ENCODE data around the gene ULBP1.
A peak's percentile ranks its signal among the peaks of the same experiment; 100 is the strongest.
"Not testable (repeated sequence)": the region's sequence is repeated elsewhere in the genome, so short reads cannot be mapped to it uniquely, and the experiment has no call there.

Gene ULBP1, protein sequence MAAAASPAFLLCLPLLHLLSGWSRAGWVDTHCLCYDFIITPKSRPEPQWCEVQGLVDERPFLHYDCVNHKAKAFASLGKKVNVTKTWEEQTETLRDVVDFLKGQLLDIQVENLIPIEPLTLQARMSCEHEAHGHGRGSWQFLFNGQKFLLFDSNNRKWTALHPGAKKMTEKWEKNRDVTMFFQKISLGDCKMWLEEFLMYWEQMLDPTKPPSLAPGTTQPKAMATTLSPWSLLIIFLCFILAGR

DNA sequence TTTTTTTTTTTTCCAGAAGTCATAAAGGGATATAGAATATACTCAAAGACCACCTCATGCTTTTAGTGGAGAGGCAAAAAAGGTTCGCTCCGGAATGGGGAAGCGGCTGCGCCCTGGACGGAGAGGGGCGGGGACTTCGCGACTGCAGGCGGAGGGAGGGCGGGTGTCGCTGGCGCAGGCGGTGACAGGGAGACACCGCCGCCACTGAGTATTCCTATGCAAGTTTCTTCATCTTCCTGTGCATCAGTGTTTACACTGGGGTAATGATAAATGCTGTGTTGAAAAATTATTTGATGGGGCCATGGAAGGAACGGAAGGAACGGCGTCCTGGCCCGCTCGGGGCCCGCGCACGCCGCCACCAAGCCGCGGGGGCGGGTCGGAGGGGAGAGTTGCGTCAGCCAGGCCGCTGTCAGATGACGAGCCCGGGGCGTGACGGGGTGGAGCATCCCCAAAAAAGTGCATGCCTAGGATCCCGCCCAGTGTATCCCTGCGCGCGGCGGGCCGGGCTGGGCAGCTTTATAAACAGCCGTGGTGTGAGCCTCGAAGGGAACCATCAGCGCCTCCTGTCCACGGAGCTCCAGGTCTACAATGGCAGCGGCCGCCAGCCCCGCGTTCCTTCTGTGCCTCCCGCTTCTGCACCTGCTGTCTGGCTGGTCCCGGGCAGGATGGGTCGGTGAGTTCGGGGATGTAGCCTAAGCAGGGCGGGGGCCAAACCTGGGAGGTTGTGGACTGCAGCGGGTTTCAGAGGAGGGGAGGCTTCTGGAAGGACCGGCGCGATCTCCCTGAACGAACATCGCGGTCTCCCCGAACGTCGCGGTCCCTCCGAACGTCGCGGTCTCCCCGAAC, at the start of gene ULBP1:
ULBP1 (plus strand) TSS at position 482 of the 846 bp plus-strand sequence; CDS start at position 589, 107 bp downstream.
- DNase-seq = peak; percentile 94

DNA sequence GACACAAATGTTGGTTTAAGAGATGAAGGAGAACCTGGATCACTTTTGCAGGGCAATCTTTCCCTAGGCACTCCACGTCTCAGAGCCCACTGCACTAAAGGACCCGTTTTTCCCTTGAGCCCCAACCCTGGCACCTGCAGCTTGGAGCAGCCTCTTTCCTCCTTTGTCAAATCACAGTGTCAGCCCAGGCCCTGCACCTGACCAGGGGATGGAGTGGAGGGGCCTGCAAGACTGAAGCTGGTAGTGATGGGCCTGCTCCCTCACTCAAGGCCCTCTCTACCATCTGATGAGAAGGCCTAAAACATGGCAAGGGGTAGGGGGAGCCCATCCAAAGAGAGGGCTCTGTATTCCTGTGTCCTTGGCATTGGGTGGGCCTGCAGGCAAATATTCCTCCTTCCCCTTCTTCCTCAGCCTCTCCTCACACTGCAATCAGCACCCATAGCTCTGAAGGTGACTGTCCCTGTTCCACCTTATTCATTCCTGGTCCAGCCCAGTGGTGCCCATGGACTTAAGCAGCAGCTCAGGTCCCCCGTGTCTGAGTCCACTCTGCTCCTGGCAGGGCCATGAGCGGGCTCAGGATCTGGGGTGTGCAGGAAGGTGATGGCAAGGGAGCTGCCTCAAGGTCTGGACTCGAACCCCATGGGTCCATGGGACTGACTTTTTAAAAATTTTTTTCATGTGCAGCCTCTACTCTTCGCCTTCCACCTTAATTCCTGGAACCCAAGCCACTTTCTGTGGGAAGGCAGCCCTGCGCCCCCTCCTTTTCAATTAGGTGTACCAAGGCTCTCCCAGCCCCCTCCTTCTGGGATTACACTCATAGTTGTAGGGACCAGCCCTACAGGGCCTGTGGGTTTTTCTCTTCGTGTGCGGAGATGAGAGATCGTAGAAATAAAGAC, 47.5 kb upstream of the ULBP1 start:
- DNase-seq = no peak

DNA sequence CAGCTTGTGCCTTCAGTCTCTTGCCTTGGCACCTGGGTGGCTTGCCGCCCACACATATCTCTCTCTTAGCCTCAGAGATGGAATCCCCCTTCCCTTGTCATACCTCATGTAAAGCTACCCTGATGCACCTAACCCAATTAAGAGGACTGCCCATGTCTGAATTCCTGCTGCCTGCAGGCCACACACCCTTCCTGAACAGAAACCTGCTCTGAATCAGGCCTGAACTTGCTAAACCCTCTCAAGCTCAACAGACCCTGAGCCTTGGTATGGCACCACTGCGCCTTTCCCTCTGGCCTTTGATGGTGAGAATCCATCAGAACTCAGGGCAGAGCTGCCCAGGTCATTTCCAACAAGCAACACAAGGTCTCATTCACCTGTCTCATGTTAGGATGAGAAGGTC, 46.1 kb upstream of the ULBP1 start:
- DNase-seq = no peak

DNA sequence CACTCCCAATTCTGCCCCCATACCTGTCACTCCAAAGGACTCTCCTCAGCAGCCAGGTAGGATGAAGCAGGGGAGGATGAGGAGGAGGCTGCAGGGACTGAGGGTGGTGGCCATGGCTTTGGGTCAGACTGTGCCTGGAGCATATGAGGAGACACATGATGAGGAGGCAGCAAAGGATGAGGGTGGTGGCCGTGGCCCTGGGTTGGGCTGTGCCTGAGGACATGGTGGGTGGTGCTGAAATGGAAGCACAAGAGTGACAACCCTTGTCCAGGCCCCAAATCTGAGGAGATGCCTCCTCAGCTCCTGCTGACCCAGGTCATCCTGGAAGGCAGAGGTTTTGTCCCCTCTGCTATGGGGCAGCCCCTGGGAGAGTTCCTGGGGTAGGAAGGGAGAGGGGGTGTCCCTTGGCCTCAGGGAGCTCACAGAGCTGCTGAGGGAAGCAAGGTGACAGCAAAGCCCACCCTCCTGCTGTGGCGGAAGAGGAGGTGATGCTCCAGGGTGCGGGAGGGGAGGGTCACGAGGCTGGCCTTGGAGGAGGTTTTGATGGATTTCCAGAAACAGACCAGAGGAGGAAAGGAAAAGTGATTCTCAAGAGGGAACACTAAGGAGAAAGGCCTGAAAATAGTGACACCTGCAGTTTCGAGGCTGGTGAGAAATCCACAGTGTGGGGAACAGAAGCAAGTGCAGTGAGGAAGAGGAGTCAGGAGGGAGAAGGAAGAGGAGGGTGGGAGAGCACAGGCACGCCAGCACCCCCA, 45.4 kb upstream of the ULBP1 start:
- DNase-seq = no peak

DNA sequence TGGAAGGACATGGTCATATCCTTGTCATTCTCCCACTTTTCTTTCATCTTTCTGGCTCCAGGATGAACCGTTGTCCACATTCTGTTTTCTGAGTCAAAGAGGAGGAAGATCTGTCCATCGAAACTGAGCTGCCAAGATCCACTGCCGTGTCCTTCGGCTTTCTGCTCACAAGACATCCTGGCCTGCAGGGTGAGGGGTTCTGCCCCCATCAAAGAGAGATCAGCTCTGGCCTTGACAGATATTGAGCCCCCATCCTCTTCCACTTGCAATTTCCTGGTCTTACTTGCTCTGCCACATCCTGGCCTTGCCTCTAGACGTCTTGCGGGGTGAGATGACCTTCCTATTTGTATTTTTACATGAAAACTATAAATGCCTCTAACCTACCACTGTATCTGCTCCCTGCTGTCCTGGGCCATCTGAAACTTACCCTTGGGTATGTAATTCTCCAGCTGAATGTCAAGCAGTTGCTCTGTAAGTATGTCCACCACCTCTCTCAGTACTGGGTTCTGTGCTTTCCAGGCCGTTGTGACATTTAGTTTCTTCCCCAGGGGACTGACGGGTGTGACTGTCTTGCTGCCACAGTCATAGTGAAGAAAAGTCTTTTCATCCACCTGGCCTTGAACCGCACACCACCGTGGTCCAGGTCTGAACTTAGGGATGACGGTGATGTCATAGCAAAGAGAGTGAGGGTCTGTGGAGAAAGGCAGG, 44.5 kb upstream of the ULBP1 start:
- not testable (repeated sequence) for DNase-seq

DNA sequence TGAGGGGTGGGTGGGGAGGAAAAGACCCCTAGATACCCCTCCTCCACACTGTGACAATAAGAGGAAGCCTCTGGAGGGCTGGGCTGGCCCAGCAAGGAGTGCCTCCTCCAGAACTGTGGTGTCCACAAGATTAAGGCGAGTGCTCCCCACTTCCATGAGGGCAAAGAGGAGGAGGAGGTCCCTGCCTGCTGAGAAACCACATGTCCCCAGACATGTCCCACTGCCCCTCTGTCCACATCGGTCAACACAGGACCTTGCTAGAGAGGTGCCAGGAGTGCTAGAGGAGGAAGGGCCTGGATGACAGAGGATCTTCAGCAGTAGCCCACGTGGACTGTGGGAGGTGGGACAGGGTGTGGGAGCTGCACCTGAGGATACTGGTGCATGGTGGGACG, 43.9 kb upstream of the ULBP1 start:
- DNase-seq = no peak

DNA sequence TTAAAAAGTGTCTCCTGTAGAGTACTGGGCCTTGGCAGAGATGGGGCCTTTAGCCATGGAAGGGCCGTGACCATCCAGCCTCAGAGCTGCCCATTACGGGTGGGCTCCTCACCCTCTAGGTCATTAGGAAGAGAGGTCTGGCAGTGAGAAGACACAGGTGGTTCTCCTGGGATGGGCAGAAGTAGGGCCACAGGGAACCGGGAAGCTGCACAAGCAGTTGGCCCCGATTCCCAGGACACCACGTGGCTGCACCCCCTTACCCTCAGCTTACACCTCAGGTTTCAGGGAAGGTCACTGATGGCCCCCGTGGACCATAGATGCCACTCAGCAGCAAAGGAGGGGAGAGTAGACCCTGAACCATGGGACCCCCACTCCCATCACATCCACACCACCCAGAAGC, 42.4 kb upstream of the ULBP1 start:
- no peak for DNase-seq

DNA sequence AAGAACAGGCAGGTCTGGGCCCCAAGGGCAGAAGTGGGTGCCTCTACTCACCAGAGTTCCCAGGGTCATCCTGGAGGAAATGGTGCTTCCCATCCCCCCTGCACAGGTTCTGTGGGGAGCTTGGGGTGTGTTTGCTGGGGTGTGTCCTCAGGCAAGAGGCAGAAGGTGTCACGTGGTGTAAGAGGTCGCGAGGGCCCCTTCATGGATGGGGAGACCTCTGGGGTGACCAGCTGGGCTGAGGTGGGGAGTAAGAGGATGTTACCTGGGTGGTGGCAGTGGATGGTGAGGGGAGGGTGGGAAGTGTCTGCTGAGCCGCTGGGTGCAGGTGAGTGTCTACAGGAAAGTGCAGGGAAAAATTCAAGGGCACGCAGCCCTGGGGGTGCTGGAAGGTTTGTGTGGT, 41.7 kb upstream of the ULBP1 start:
- not testable (repeated sequence) for DNase-seq

DNA sequence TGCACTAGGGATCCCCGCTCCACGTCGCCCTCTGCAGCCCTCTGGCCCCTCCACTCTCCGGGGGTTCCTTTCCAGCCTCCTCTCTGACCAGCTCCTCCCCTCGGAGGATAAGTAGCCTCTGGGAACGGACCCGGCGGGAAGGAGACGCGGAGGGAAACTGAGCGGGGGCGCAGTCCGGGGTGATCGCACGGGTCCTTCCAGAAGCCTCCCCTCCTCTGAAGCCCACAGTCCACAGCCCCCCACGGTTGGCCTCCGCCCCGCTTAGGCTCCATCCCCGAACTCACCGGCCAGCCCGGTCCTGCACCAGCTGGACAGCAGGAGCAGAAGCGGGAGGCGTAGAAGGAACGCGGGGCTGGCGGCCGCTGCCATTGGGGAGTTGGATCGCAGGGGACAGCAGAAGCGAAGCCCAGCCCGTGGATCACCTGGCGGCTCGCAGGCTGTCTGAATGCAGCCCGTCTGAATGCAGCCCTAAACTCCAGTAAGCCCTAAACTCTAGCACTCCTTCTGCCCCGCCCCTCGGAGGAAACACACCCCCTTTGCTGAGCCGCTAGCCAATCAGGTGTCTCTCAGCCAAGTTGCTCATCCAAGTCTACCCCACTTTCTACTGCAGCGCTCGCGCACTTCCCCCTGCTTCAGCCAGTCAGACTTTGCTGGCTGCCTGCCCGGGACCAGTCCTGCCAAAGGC, 41.0 kb upstream of the ULBP1 start, which contains the start of gene RAET1G:
RAET1G (minus strand) TSS at position 480 of the 685 bp plus-strand sequence; CDS start at position 369, 111 bp downstream.
- DNase-seq = peak; percentile 96

DNA sequence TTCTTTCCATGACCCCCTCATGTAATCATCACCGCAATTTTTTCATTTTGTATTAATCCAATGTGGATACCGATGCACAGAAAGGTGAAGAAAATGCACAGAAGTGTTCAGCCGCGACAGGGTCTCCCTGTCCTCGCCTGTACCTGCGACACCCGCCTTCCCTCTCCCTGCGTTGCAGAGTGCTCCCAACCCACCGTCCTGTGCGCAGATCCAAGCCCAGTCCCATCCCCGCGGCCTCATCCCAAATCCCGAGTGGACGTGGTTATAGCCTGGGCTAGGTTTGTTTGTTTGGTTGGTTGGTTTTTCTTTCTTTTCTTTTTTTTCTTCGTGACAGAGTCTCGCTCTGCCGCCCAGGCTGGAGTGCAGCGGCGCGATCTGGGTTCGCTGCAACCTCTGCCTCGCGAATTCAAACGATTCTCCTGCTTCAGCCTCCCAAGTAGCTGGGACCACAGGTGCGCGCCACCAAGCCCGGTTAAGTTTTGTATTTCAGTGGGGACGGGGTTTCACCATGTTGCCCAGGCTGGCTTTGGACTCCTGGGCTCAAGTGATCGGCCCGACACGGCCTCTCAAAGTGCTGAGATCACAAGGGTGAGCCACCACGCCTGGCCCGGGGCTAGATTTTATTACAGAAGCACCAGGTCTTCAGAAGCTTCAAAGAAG, 40.3 kb upstream of the ULBP1 start:
- DNase-seq = no peak

DNA sequence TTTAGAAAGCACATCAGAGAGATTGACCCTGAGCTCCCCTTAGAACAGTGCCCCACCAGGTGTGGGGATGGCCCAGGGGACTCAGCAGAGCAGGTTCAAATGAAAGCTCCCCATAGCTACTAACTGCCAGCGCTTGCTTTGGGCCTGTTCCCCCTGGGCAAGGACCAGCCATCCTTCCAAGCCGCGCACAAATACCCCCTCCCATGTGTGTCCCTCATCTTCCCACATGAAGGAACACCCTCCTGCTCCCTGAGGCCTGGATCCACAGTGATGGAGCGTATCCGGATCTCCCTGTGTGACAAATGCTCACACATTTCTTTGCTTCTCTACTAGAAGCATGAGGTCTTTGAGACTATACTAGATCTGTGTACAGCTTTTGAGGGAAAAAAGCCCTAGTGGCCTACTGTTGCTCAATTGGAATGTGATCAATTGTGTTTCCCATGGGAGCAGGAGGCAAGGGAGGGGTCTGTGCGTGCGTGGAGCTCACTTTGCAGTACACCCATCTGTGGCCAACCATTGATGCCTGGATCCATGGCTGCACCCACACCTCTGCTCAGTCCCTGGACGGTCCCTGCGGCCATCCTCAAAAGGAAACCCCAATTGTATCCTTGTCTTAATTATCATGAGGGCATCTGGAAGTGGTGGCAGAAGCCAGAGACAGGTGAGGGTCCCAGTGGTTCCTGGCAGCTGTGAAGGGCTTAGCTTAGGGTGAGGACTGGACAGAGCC, 39.4 kb upstream of the ULBP1 start:
- DNase-seq = no peak

DNA sequence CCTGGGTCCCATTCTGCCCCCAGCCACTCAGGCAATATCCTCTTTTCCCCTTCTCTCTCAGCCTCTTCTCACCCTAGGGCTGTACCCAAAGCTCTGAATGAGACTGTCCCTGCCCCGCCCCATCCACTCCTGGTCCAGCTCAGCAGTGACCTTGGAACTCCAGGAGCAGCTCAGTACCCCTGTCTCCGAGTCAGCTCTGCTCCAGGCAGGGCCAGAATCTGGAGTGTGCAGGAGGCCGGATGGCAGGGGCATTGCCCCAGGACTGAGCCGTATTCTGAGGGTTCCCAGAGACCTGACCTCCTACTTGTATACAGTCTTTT, 38.9 kb upstream of the ULBP1 start:
- no peak for DNase-seq

DNA sequence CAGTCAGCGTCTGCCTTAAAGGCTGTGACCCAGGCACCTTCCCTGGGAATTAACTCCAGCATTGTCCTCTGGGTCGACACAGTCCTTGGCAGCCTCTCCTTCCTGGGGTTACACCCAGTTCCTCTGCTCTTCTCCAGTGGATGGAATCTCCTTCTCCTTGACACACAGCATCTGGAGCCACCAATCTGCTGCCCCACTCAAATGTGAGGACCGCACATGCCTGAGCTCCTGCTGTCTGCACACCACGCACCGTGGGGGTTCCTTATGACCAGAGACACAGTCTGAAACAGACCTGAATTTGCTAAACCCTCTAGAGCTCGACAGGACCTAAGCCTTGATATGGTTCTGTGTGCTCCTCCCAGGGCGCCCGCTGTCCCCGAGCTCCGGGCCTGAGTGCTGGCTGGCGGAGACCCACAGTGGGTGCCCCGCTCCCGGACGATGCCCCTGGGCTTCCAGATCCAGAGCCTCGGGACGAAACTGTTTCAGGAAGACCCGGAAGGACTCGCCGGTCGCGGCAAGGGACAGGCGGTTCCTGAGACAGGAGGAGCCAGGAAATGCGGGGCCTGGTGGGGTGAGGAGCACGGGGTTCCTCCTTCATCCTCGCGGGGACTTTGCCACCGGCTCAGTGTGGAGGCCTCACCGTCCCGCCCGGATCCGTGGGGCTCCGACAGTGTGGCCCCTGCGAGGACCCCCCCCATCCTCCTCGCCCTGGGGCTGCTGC, 38.3 kb upstream of the ULBP1 start:
- DNase-seq = peak; percentile 26

DNA sequence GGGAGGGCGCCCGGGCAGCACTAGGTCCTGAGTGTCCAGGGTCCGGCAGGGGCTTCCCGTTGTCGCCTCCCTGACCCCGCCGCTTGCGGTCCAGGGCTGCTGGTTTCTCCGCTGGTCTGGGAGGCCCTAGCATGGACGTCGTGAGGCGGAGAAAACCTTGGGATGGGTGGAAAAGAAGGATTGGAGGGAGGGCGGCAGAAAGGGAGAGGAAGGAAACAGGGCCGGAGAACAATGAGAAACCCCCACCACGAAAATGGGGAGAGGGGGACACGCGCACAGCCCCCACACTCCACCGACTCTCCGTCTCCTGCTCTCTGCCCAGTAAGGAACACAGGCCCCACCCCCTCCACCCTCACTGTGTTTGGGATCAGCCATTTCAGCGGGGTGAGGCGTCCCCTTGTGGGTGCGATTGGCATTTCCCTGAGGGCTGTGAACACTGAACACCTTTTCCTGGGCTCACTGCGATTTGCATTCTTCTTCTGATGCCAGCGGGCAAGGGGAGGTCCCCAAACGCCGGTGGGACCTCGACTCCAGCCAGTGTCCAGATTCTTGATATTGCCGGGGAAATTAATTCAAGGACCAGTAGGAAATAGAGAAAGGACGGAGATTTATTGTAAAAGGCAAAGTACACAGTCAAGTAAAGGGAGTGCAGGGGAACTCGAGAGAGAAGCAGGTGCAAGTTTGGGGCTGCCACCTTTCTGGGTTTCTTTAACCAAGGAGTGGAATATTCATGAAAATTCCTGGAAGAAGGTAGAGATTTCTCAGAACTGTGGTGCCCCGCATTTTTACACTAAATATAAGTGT, 37.6 kb upstream of the ULBP1 start:
- DNase-seq = peak; percentile 80

DNA sequence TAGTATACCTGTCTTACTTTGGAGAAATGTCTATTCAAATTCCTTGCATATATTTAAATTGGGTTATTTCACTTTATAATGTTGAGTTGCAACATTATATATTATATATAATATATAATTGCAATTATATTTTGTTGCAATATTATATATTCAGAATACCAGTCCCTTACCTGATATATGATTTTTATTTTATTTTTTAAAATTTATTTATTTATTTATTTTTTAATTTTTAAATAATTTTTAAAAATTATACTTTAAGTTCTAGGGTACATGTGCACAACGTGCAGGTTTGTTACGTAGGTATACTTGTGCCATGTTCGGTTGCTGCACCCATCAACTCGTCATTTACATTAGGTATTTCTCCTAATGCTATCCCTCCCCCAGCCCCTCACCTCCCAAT, 36.7 kb upstream of the ULBP1 start:
- not testable (repeated sequence) for DNase-seq

DNA sequence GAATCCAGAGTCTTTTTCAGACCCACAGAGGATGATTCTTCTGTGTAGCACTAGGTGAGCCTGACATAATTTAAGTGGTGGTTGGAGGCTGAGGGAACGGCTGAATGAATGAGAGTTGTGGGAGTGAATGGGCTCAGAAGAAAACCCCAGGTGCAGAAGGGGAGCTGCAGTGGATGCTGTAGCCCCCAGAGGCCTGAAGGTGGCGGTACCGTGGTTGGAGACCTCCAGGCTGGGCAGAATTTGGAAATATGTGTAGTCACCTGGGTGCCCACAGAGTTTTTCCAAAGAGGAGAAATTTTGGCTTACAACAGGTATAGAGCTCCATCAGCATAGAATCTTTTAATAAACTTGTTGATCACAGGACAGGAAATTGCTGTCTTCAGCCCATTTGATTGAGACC, 34.3 kb upstream of the ULBP1 start:
- DNase-seq = no peak

DNA sequence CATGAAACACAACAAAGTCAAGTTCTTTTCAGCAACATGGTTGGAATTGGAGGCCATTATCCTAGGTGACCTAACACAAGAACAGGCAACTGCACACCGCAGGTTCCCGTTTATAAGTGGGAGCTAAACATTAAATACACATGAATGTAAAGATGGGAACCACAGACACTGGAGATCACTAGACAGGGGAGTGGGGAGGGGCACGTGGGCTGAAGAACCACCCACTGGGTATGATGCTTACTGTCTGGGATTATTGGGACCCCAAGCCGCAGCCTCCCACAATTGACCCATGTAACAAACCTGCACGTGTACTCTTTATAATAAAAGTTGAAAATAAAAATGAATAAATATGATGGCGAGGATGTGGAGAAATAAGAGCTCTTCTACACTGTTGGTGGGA, 32.2 kb upstream of the ULBP1 start:
- no peak for DNase-seq

DNA sequence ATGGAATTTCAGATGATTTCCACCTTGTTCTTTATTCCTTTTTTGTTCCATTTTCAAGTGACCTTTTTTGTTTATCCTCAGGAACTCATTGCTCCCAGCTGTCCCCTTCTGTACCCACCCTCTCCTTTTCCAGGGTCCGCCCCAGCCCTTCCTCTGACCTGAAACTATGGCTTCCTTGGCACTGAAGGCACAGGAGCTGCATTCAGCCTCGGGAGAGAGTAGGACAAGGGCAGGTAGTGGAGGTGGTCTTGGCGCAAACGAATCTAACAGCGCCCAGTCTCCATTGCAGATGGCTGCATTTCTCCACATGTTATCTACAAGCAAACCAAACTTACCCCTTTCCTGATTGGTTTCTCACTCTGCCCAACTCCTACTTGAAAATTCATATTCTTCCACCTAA, 30.7 kb upstream of the ULBP1 start:
- no peak for DNase-seq

DNA sequence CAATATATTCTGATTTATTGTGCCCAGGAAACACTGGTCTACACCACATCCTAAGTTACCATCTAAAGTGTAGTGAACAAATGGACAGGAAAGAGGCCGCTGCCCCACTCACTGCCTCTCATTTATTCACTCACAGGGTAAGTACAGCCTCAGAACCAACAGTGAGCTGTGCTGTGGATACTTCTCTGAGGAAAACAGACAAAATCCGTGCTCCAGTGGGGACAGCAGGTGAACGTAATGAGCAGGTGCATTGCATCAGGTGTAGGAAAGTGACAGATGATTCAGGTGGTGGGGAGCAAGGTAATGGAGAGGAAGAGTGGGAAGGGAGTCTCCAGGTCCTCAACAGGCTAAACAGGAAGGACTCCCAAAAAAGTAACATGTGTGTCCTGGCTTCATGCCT, 30.3 kb upstream of the ULBP1 start:
- DNase-seq = no peak
